ENCODE results near the gene INCA1. TPM values are rescaled to one million over a fixed set of nuclear protein-coding genes. Genes with fewer than 3 reads are reported as not detected.

Gene INCA1
- total RNA-seq, 2 donors from 2014 or later = 0.99 to 1.7 TPM

DNA sequence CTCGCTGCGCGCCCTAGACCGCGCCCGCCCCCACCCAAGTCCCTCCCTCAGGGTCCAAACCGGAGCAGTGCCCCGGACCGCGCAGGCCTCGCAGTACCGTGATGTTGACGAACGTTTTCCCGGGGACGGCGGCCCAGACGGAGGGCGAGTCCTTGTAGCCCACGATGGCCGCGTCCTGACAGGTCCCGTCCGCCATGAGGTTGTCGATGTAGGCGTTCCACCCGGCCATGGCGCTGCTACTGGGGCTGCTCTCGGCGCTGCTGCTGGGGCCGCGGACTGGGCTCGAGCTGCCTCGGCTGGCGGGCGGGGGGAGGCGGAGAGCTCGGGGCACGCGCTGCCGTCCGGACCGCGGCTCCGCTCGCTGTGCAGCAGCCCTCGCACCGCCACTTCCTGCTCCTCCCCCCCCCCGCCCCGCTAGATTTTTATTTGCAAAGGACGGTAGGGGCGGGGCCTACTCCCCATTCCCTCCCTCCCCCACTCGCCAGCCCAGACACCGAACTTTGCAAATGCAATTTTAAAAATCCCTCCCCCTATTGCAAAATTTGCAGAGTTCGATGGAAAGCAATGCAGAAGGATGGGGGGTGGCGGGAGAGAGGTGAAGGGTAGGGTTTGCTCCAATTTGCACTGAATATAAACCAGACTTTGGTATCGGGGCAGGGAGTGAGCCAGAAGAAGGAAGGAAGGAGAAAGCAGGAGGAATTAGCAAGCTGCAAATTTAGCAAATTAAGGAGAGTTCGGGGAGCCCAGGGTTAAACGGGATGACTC lies 49.0 kb downstream of the INCA1 start, which contains the start of gene PFN1:
Gene PFN1 (minus strand): TSS at position 365 of the 765 bp plus-strand sequence. CDS start 136 bp downstream, at position 229.
- Histone ChIP-seq H3K27ac (ENCODE audit: low read depth, low read length) (peak within 1 kb of the TSS; percentile 96), H3K9me3 (ENCODE audit: control insufficient read depth, low read length) (no peaks in the 10 kb centered on the region), H3K9ac (ENCODE audit: extremely low read depth, low read length, poor library complexity, severe bottlenecking) (peak within 1 kb of the TSS; percentile 85), H3K4me1 (ENCODE audit: control insufficient read depth, insufficient read depth, low read length) (peaks cover 19% of the 10 kb centered on the region), H3K4me3 (ENCODE audit: low read length) (peak within 1 kb of the TSS; percentile 91), H3K27me3 (ENCODE audit: control insufficient read depth, insufficient read depth, low read length, poor library complexity, severe bottlenecking) (no peaks in the 10 kb centered on the region), H3K36me3 (ENCODE audit: control insufficient read depth, insufficient read depth, low read length) (peaks cover 31% of the 10 kb centered on the region)
- 0% methylated on average over 5 to 55 of the region's 59 CpGs for WGBS, 2 experiments (ENCODE audit: insufficient coverage in 1 of 2, insufficient read length in 1 of 2)
- Mint-ChIP-seq H3K27me3 (ENCODE audit: insufficient read depth) (no peaks in the 10 kb centered on the region), H3K36me3 (ENCODE audit: low read depth) (peaks cover 31% of the 10 kb centered on the region), H3K4me1 (peaks cover 37% of the 10 kb centered on the region), H3K9me3 (no peaks in the 10 kb centered on the region), H3K27ac (peak within 1 kb of the TSS; percentile 98), H3K4me3 (peak within 1 kb of the TSS; percentile 93)
- TF ChIP-seq, protein P1, sequence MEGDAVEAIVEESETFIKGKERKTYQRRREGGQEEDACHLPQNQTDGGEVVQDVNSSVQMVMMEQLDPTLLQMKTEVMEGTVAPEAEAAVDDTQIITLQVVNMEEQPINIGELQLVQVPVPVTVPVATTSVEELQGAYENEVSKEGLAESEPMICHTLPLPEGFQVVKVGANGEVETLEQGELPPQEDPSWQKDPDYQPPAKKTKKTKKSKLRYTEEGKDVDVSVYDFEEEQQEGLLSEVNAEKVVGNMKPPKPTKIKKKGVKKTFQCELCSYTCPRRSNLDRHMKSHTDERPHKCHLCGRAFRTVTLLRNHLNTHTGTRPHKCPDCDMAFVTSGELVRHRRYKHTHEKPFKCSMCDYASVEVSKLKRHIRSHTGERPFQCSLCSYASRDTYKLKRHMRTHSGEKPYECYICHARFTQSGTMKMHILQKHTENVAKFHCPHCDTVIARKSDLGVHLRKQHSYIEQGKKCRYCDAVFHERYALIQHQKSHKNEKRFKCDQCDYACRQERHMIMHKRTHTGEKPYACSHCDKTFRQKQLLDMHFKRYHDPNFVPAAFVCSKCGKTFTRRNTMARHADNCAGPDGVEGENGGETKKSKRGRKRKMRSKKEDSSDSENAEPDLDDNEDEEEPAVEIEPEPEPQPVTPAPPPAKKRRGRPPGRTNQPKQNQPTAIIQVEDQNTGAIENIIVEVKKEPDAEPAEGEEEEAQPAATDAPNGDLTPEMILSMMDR (conservative IDR thresholded peaks at IDR 0.05) = no peak
- DNase-seq = peak; percentile 96

DNA sequence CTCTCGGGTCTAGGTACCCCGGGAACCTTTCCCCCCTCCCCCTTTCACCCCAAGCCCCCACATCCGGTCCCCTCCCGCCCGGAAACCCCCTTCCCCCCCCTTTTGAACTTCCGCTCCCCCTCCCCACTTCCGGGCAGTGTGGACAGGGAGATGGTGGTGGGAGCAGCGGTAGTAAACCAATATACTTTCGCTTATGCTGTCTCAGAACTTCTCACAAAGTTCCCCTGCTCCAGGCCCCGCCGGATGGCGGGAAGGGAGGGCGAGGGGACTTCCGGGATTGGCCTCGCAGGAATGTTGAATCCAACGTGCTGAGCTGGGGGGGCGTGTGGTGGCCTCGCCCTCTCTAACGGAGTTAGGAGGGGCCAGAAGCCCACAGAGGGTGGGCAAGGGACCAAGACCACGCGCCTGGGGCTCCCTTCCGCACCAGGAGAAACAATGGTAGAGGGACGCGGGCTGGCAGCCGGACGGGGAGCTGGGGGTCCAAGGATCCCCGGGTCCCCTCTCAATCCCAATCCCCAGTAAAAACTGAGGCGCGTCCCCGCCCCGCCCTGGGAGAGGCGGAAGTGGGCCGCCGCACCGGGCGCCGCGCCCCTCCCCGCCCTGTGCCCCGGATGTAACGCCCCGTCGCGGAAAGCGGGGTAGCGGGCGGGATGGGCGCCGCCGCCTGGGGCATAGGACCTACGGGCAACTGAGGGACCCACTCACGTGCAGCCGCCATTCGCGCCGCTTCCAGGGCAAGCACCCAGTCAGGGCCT lies 49.7 kb downstream of the INCA1 start:
- Mint-ChIP-seq H3K4me3 (peak overlapping the region; percentile 93), H3K36me3 (ENCODE audit: low read depth) (peaks cover 36% of the 10 kb centered on the region), H3K27ac (peak overlapping the region; percentile 94), H3K4me1 (peaks cover 37% of the 10 kb centered on the region), H3K9me3 (no peaks in the 10 kb centered on the region), H3K27me3 (ENCODE audit: insufficient read depth) (no peaks in the 10 kb centered on the region)
- Histone ChIP-seq H3K27me3 (ENCODE audit: control insufficient read depth, insufficient read depth, low read length, poor library complexity, severe bottlenecking) (no peaks in the 10 kb centered on the region), H3K36me3 (ENCODE audit: control insufficient read depth, insufficient read depth, low read length) (peaks cover 39% of the 10 kb centered on the region), H3K4me3 (ENCODE audit: low read length) (peak overlapping the region; percentile 91), H3K9ac (ENCODE audit: extremely low read depth, low read length, poor library complexity, severe bottlenecking) (peak overlapping the region; percentile 85), H3K9me3 (ENCODE audit: control insufficient read depth, low read length) (no peaks in the 10 kb centered on the region), H3K4me1 (ENCODE audit: control insufficient read depth, insufficient read depth, low read length) (peaks cover 19% of the 10 kb centered on the region), H3K27ac (ENCODE audit: low read depth, low read length) (peak overlapping the region; percentile 96)
- TF ChIP-seq, protein P1 (conservative IDR thresholded peaks at IDR 0.05) = no peak
- peak; percentile 85 for DNase-seq
- WGBS, 2 experiments (ENCODE audit: insufficient coverage in 1 of 2, insufficient read length in 1 of 2) = 0% methylated on average over 2 to 49 of the region's 56 CpGs

DNA sequence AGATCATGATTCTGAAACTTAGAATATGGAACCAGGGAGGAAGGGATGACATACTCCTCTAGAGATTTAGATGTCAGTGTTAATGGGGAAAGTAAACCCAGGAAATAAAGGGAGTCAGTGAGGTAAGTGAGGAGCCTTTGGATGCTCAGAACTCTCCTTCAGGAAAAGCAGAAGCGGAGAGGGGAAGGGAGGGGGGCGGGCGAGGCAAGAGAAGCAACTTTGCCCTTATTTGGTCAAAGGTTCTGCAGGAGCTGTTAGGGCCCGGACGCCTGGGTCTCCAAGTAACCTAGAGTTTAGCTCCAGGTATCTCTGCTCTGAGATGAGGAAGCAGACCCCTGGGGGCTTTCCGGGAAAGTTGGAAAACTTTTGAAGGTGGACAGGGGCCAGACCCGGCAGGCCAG lies 50.3 kb downstream of the INCA1 start:
- peaks cover 44% of the 10 kb centered on the region for H3K36me3 ChIP-seq (ENCODE audit: control insufficient read depth, insufficient read depth, low read length)
- no peak for DNase-seq
- H3K4me3 ChIP-seq (ENCODE audit: low read length) = peak overlapping the region; percentile 91
- WGBS, 2 experiments (ENCODE audit: insufficient coverage in 1 of 2, insufficient read length in 1 of 2) = 3% methylated on average over 6 of the region's 7 CpGs; no CpG with 5 or more reads in 1 of the 2 experiments
- no peak overlapping the region for H3K27ac ChIP-seq (ENCODE audit: low read depth, low read length)
- H3K9me3 Mint-ChIP-seq = no peaks in the 10 kb centered on the region
- no peaks in the 10 kb centered on the region for H3K9me3 ChIP-seq (ENCODE audit: control insufficient read depth, low read length)
- TF ChIP-seq, protein P1 (conservative IDR thresholded peaks at IDR 0.05) = no peak
- H3K9ac ChIP-seq (ENCODE audit: extremely low read depth, low read length, poor library complexity, severe bottlenecking) = peak overlapping the region; percentile 85
- peak overlapping the region; percentile 87 for H3K27ac Mint-ChIP-seq
- no peaks in the 10 kb centered on the region for H3K27me3 ChIP-seq (ENCODE audit: control insufficient read depth, insufficient read depth, low read length, poor library complexity, severe bottlenecking)
- peaks cover 19% of the 10 kb centered on the region for H3K4me1 ChIP-seq (ENCODE audit: control insufficient read depth, insufficient read depth, low read length)
- H3K27me3 Mint-ChIP-seq (ENCODE audit: insufficient read depth) = no peaks in the 10 kb centered on the region
- H3K4me3 Mint-ChIP-seq = peak overlapping the region; percentile 93
- H3K4me1 Mint-ChIP-seq = peaks cover 37% of the 10 kb centered on the region
- H3K36me3 Mint-ChIP-seq (ENCODE audit: low read depth) = peaks cover 42% of the 10 kb centered on the region
